ENCODE results near the gene NXPH2. TPM values are rescaled to one million over a fixed set of nuclear protein-coding genes. Genes with fewer than 3 reads are reported as not detected.

NXPH2 gene
- total RNA-seq, 1 donor from 2014 or later: not detected

DNA sequence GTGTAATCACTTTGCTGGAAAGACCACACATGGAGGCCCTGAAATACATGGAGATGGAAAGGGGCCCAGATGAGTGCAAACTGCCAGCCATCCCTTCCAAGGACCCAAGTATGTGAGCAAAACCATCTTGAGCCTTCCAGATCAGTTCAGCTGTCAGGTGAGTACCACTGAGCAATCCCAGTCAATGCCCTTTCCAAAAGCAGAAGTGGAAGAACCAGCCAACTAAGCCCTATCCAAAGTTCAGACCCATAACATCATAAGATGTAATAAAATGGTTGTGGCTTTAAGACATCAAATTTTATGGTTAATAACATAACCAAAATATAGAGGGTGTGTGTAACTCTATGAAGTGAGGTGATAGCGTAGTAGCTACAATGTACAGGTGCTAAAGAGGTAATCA lies 88.5 kb downstream of the NXPH2 start:
- Mint-ChIP-seq H3K4me3 (ENCODE audit: unreplicated experiment) (no peak overlapping the region), H3K27me3 (ENCODE audit: unreplicated experiment) (peaks cover 3% of the 10 kb centered on the region), H3K9me3 (ENCODE audit: unreplicated experiment) (no peaks in the 10 kb centered on the region), H3K36me3 (ENCODE audit: unreplicated experiment) (no peaks in the 10 kb centered on the region), H3K27ac (ENCODE audit: unreplicated experiment) (no peak overlapping the region), H3K4me1 (ENCODE audit: unreplicated experiment) (no peaks in the 10 kb centered on the region)
- TF ChIP-seq, protein P1, sequence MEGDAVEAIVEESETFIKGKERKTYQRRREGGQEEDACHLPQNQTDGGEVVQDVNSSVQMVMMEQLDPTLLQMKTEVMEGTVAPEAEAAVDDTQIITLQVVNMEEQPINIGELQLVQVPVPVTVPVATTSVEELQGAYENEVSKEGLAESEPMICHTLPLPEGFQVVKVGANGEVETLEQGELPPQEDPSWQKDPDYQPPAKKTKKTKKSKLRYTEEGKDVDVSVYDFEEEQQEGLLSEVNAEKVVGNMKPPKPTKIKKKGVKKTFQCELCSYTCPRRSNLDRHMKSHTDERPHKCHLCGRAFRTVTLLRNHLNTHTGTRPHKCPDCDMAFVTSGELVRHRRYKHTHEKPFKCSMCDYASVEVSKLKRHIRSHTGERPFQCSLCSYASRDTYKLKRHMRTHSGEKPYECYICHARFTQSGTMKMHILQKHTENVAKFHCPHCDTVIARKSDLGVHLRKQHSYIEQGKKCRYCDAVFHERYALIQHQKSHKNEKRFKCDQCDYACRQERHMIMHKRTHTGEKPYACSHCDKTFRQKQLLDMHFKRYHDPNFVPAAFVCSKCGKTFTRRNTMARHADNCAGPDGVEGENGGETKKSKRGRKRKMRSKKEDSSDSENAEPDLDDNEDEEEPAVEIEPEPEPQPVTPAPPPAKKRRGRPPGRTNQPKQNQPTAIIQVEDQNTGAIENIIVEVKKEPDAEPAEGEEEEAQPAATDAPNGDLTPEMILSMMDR (IDR thresholded peaks at IDR 0.05): no peak
- DNase-seq (ENCODE audit: extremely low spot score, unreplicated experiment): no peak

DNA sequence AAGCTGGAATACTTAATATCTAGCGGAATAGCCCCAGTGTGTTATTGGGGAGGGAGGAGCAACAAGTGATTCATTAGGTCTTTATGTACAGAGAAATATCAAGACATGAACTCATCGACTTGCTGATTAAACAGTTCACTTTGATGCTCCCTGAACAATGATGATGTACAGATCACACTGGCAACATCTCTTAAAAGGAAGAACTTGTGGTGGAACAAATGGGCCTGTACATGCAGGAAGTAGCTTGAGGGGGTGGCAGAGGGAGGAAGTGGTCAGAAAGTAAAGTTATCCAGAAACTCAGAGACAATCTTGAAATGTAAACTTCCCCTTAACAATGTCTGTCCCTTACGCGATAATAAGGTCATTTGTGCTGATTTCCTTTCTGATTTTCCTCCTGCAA lies 90.5 kb downstream of the NXPH2 start:
- H3K4me3 Mint-ChIP-seq (ENCODE audit: unreplicated experiment): no peak overlapping the region
- H3K27me3 Mint-ChIP-seq (ENCODE audit: unreplicated experiment): peaks cover 3% of the 10 kb centered on the region
- TF ChIP-seq, protein P1 (IDR thresholded peaks at IDR 0.05): no peak
- H3K9me3 Mint-ChIP-seq (ENCODE audit: unreplicated experiment): no peaks in the 10 kb centered on the region
- DNase-seq (ENCODE audit: extremely low spot score, unreplicated experiment): no peak
- no peak overlapping the region for H3K27ac Mint-ChIP-seq (ENCODE audit: unreplicated experiment)
- H3K36me3 Mint-ChIP-seq (ENCODE audit: unreplicated experiment): no peaks in the 10 kb centered on the region
- H3K4me1 Mint-ChIP-seq (ENCODE audit: unreplicated experiment): no peaks in the 10 kb centered on the region

DNA sequence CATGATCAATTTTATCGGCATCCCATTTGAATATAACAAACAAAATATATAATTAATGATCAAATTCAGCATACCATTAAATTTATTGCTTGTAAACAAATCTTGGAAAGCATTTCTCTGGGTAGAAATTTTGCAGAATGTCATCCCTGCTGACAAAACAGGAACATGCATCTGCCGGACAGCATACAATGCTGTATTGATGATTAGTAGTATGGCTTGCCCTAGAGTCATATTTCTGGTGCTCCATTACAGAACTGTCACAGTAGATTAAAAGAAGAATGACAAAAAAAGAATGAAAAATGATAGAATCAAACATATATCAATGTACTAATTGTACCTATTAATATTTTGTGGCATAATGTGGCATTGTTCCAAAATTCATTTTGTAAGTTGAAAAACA lies 98.0 kb downstream of the NXPH2 start:
- Mint-ChIP-seq H3K9me3 (ENCODE audit: unreplicated experiment) (no peaks in the 10 kb centered on the region), H3K4me3 (ENCODE audit: unreplicated experiment) (no peak overlapping the region), H3K27me3 (ENCODE audit: unreplicated experiment) (peaks cover 24% of the 10 kb centered on the region), H3K27ac (ENCODE audit: unreplicated experiment) (no peak overlapping the region), H3K4me1 (ENCODE audit: unreplicated experiment) (no peaks in the 10 kb centered on the region), H3K36me3 (ENCODE audit: unreplicated experiment) (no peaks in the 10 kb centered on the region)
- TF ChIP-seq, protein P1 (IDR thresholded peaks at IDR 0.05): no peak
- no peak for DNase-seq (ENCODE audit: extremely low spot score, unreplicated experiment)

DNA sequence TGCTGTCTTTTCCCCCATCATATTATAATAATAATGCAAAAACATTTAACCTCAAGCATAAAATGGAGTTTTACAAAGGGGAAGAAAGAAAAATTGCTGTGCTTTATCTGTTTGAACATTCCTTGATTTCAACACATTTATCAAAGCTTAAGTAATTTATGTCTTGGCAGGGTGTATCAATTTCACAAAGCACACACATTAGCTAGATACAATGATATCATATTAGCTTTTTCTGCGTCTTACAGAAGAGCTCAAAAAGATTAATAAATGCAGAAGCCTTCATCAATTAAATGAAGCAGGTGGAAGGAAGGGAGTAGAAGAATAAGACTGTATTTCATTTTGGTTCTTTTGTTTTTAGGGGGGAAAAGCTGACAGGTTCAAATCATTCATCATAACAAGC lies 103.0 kb downstream of the NXPH2 start:
- H3K4me3 Mint-ChIP-seq (ENCODE audit: unreplicated experiment): no peak overlapping the region
- TF ChIP-seq, protein P1 (IDR thresholded peaks at IDR 0.05): no peak
- H3K4me1 Mint-ChIP-seq (ENCODE audit: unreplicated experiment): no peaks in the 10 kb centered on the region
- H3K27ac Mint-ChIP-seq (ENCODE audit: unreplicated experiment): no peak overlapping the region
- H3K27me3 Mint-ChIP-seq (ENCODE audit: unreplicated experiment): peaks cover 20% of the 10 kb centered on the region
- no peaks in the 10 kb centered on the region for H3K9me3 Mint-ChIP-seq (ENCODE audit: unreplicated experiment)
- no peak for DNase-seq (ENCODE audit: extremely low spot score, unreplicated experiment)
- no peaks in the 10 kb centered on the region for H3K36me3 Mint-ChIP-seq (ENCODE audit: unreplicated experiment)

DNA sequence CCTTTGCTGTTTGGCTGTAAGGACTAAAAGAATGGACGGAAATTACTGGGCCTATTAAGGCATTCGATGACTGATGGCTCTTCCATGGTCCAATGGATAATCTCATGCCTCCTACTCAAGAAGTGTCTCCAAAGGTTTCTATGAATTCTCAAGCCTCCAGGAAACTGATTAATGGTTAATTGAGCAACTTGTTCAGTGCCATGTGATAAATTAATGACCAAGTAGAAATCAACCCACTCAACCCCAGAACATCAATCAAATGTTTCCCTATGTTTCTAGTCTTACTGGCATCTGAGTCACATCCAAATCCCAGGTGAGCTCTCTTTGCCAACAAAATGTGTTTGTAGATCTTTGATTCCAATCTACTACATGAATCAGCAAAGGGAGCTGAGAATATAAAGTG lies 103.6 kb downstream of the NXPH2 start:
- Mint-ChIP-seq H3K27me3 (ENCODE audit: unreplicated experiment) (peaks cover 22% of the 10 kb centered on the region), H3K27ac (ENCODE audit: unreplicated experiment) (no peak overlapping the region), H3K9me3 (ENCODE audit: unreplicated experiment) (no peaks in the 10 kb centered on the region), H3K4me1 (ENCODE audit: unreplicated experiment) (no peaks in the 10 kb centered on the region), H3K36me3 (ENCODE audit: unreplicated experiment) (no peaks in the 10 kb centered on the region), H3K4me3 (ENCODE audit: unreplicated experiment) (no peak overlapping the region)
- TF ChIP-seq, protein P1 (IDR thresholded peaks at IDR 0.05): no peak
- DNase-seq (ENCODE audit: extremely low spot score, unreplicated experiment): no peak
